HG03135 (cell line): ENCODE measurements around the gene SEC23IP.
"Not testable (repeated sequence)": the region's sequence is repeated elsewhere in the genome, so short reads cannot be mapped to it uniquely, and the experiment has no call there.

Experiments
- ATAC-seq: cut with Tn5 transposase; IDR thresholded peaks from one replicate; pipeline ENCODE4 v1.9.1; 2021; ENCODE audit warnings: mild to moderate bottlenecking, moderate library complexity; ENCODE audit not compliant: unreplicated experiment

Gene SEC23IP

GRCh38 chr10:119878524-119878923, 14.0 kb upstream of the SEC23IP start:
- no peak for ATAC-seq

DNA sequence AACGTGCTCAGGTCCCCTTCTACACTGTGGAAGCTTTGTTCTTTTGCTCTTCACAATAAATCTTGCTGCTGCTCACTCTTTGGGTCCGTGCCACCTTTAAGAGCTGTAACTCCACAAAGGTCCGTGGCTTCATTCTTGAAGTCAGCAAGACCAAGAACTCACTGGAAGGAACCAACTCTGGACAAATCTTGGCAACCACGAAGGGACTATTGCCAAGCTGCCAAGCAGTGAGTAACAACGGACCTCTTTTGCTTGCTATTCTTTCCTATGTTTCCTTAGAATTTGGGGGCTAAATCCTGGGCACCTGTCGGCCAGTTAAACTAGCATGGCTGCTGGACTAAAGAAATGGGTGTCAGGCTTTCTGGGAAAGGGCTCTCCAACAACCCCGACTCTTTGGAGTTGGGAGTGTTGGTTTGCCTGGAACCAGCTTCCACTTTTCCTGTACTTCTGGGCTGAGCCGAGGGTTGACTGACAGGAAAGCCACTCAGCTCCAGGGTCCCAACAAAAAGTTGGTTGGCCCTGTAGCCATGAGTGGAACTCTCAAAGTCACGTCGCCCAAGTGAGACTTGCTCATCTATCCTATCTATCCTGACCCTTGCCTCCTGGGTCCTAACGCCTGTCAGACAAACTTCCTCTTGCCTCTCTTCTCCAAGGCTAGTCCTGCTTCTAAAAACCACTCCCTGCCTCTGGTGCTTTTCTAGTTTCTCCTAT, 8.5 kb upstream of the SEC23IP start:
- not testable (repeated sequence) for ATAC-seq

- not testable (repeated sequence) for ATAC-seq
These were observed 6.5 kb upstream of the SEC23IP start for GRCh38 chr10:119886070-119886469.

DNA sequence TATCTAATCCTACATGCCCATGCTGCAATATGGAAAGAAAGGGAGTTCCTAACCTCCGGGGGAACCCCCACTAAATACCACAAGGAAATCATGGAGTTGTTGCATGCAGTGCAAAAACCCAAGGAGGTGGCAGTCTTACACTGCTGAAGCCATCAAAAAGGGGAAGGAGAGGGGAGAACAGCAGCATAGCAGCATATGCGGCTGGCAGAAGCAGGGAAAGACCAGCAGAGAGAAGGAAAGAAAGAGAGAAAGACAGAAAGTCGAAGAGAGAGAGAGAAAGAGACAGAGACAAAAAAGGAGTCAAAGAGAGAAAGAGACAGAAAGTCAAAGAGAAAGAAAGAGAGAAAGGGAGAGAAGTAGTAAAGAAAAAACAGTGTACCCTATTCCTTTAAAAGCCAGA, 3.8 kb upstream of the SEC23IP start:
- ATAC-seq, result not testable (repeated sequence)

GRCh38 chr10:119889201-119889600, 3.3 kb upstream of the SEC23IP start:
- ATAC-seq, result not testable (repeated sequence)

- not testable (repeated sequence) for ATAC-seq
These were observed 2.2 kb upstream of the SEC23IP start for GRCh38 chr10:119890307-119890706.

GRCh38 chr10:119891849-119892187, 712 bp upstream of the SEC23IP start:
- ATAC-seq, result not testable (repeated sequence)

DNA sequence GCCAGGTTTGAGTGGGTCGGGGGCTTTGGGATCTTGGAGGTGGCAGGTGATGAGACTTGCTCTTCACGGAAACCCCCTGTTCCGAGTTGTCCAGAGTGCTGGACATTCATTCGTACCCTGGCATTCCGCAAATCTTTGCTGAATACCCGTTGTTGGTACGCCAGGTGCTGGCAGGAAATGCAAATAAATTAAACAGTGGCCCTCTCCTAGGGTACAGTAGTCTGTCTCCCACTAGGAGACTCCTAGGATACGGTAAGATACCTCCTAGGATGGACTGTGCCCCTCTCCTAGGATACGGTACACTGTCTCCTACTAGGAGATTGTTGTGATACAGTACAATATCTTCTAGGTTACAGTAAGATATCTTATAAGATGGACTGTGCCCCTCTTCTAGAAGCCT, 544 bp downstream of the SEC23IP start:
- ATAC-seq, result no peak

GRCh38 chr10:119893845-119894427, 1.4 kb downstream of the SEC23IP start:
- ATAC-seq, result no peak

DNA sequence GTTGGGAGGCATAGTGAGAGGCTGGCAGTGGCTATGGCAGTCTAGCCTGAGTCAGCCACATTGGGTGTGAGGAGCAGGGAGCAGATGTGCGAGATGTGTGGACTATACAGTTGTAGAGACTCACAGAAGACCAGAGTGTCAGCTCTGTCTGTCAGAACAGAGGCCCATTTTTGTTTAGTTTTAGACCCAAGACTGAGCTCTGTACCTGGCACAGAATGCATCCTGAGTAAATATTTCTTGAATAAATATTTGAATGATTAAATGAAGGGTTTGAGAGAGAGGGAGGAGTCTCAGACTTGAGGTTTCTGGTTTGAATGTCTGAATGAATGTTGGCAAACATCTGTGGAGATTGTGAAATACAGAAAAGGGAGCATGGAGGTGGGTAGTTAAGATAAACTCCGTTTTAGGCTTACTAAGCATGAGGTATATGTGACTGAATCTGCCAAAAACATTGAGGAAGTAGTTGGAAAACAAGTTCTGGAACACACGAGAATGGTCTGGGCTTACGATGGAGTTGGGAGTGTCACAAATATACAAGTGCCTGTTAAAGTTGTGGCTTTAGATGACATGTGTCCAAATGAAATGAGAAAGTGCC, 3.6 kb downstream of the SEC23IP start:
- ATAC-seq, result no peak

DNA sequence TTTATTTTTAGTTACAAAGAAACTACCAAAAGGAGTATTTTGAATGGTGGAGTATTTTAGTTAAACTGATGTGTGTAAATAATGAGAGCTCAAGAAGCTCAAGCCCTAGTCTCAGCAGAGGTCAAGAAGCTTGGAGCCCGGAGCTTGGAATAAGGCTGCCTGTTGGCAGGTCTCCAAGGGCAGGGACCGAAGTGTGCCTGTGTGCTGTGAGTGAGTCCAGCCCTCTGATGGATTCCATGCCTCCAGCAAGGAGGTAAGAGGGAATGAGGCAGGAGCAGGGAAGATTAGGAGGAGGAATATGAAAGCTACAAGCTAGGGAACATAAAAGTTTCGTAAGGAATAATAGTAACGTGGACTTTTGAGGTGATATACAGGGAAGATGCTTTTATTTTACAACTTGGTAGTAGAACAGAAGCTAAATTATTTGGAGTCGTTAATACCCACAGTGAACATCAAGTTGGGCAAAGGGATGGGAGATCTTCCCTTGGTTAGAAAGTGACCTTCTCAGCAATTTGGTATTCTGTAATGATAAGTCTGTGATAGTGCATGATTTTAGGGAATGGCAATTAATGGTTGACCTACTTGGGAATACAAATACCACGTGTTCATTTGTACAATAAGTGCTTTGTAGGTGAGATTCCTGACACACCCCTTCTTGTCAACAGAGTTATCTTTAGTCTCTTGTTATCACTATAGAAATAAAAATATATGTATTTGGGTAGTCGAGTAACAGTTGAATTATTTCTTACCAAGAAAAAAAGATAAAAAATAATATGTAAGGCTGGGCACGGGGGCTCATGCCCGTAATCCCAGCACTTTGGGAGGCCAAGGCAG, 4.6 kb downstream of the SEC23IP start:
- ATAC-seq, result no peak

DNA sequence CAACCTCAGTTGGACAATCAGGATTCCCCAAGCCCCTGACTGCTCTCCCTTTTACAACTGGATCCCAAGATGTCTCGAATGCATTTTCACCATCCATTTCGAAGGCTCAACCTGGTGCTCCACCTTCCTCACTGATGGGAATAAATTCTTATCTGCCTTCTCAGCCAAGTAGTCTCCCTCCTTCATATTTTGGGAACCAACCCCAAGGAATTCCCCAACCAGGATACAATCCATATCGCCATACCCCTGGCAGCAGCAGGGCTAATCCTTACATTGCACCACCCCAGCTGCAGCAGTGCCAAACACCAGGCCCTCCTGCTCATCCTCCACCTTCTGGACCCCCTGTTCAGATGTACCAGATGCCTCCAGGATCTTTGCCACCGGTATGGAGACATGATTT, 6.0 kb downstream of the SEC23IP start:
- no peak for ATAC-seq

- ATAC-seq, result no peak
These were observed 11.6 kb downstream of the SEC23IP start for GRCh38 chr10:119903946-119904666.

GRCh38 chr10:119907695-119908094, 15.2 kb downstream of the SEC23IP start:
- ATAC-seq, result not testable (repeated sequence)

GRCh38 chr10:119908166-119908565, 15.6 kb downstream of the SEC23IP start:
- no peak for ATAC-seq

GRCh38 chr10:119910689-119911088, 18.2 kb downstream of the SEC23IP start:
- no peak for ATAC-seq

GRCh38 chr10:119917777-119918176, 25.2 kb downstream of the SEC23IP start:
- no peak for ATAC-seq

GRCh38 chr10:119919271-119919670, 26.7 kb downstream of the SEC23IP start:
- no peak for ATAC-seq

DNA sequence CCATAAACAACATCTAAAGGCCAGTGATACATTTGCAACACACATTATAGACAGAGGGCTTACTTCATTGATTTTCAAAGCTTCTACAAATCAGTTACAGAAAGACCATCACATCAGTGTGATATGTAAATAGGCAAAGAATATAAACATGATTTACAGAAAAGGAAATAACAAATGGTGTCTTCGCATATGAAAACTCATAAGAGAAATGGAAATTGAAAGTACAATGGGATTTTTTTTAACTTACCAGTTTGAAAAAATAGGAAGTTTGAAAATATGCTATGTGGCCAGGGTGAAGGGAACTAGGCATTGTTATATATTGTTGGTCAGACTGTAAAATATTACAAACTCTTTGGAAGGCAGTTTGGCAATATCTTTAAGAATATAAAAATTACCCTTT, 27.3 kb downstream of the SEC23IP start:
- peak; percentile 43 for ATAC-seq

DNA sequence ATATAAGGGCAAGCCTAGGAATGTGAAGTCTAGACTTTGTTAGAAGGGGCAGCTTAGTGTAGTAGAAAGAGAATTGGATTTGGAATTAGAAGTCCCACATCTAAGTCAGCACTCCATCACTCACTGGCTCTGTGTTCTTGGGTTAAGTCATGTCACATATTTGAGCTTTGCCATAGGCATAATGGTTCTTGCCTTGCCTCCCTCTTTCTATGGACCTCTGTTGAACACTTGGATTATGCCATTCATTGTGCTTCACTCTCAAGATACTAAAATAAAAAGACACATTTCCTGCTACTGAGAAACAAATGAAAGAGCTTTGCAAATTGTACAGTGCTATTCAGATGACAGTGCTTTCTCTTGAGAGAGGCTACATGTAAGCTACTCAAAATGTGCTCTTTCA, 35.9 kb downstream of the SEC23IP start:
- no peak for ATAC-seq

- ATAC-seq, result no peak
These were observed 39.3 kb downstream of the SEC23IP start for GRCh38 chr10:119931871-119932270.
